RWPE1 (cell line): Measurements from ENCODE around the gene ROR1.

Source experiments
- CTCF ChIA-PET: fragments of 350-600 bp; sonication (Branson Sonifier 250); formaldehyde crosslinking; extraction: SDS; loops from one replicate; lab custom pipeline; 2021; lab: Yijun Ruan, JAX
- POLR2A ChIA-PET: fragments of 400-600 bp; formaldehyde crosslinking; extraction: SDS; loops from one replicate; lab custom pipeline; 2020; ENCODE audit warnings: antibody characterized with exemption; ENCODE audit not compliant: low non-redundant PET; lab: Yijun Ruan, JAX
- DNase-seq: peaks from one replicate; pipeline ENCODE4 v3.0.0; 2012; ENCODE audit warnings: low spot score
- H3K27ac ChIP-seq: fragments of 450-650 bp; 2 replicates; pipeline ENCODE4 v1.5.1; 2017
- CTCF ChIP-seq: fragments of 450-650 bp; conservative IDR thresholded peaks from 2 replicates; pipeline ENCODE4 v1.5.1; 2017; ENCODE audit warnings: low read depth, mild to moderate bottlenecking

Gene ROR1

GRCh38 chr1:64052777-64053176 lies 279.0 kb downstream of the ROR1 start:
- ChIA-PET CTCF (interaction anchor here (0.6 kb wide), 1 partner anchor 27 kb away, joined by 3 read pairs; no protein-coding TSS in a partner anchor), POLR2A (interaction anchor here (0.5 kb wide), 1 partner anchor 50 kb away, joined by 3 read pairs; no protein-coding TSS in a partner anchor)
- TF ChIP-seq CTCF, result no peak
- H3K27ac ChIP-seq, result no peak overlapping the region
- no peak for DNase-seq

GRCh38 chr1:64055310-64055709 lies 281.5 kb downstream of the ROR1 start:
- H3K27ac ChIP-seq, result no peak overlapping the region
- TF ChIP-seq CTCF, result no peak
- no peak for DNase-seq
- ChIA-PET POLR2A (no interaction called here), CTCF (no interaction called here)

- ChIA-PET CTCF (no interaction called here), POLR2A (no interaction called here)
- H3K27ac ChIP-seq, result no peak overlapping the region
- TF ChIP-seq CTCF, result no peak
- no peak for DNase-seq
These were observed 285.7 kb downstream of the ROR1 start for GRCh38 chr1:64059556-64059955.

- ChIA-PET CTCF (interaction anchor here (0.7 kb wide), 1 partner anchor 268 kb away, joined by 4 read pairs; no protein-coding TSS in a partner anchor), POLR2A (no interaction called here)
- no peak for TF ChIP-seq CTCF
- DNase-seq, result no peak
- H3K27ac ChIP-seq, result no peak overlapping the region
These were observed 286.9 kb downstream of the ROR1 start for GRCh38 chr1:64060611-64061302.

- CTCF ChIA-PET, result no interaction called here
- POLR2A ChIA-PET, result no interaction called here
- DNase-seq, result no peak
- H3K27ac ChIP-seq, result no peak overlapping the region
- no peak for TF ChIP-seq CTCF
These were observed 287.8 kb downstream of the ROR1 start for GRCh38 chr1:64061430-64062104.

- POLR2A ChIA-PET, result no interaction called here
- CTCF ChIA-PET, result no interaction called here
- TF ChIP-seq CTCF, result no peak
- DNase-seq, result no peak
- no peak overlapping the region for H3K27ac ChIP-seq
These were observed 288.7 kb downstream of the ROR1 start for GRCh38 chr1:64062529-64062928.
